Heart left ventricle (tissue), 13 donors: ENCODE measurements around the gene ISOC1.

Experiments used
- CTCF ChIP-seq, 12 donors: fragments of 200-600 bp; sonication (generic) in 4 of 12; IDR thresholded peaks; one replicate each; pipeline versions ENCODE4 v1.5.0 to v1.8.0; 2018 to 2022; ENCODE audit warnings: antibody characterized with exemption in 12 of 12, mild to moderate bottlenecking in 5 of 12
- POLR2A ChIP-seq, 2 donors: fragments of 450-650 bp; IDR thresholded peaks; one replicate each; pipeline ENCODE4 v1.6.1; 2017; ENCODE audit warnings: antibody characterized with exemption in 2 of 2, mild to moderate bottlenecking in 2 of 2, moderate library complexity in 2 of 2
- donor health status: ischemic (EF 13 %, LVEDD 7.1; RV severe dilation, severe dysfunction).
- donor health status: DM: no; HTN: yes; CAD: no.
- donor health status: DM: no; HTN: no; CAD: no.
- donor health status: ischemic (EF 25% LVEDD 6.9; RV normal size, moderate dysfunction).
- donor health status: ischemic (EF 25% LVEDD 5.7; RV mildly dilated, moderate dysfunction).
- donor health status: ischemic (EF 35%, LVEDD 5.7; RV mildly dilated, moderate dysfunction).
- donor health status: nonischemic (EF 11% LVEDD 7.7; RV severe dilation, severe dysfunction).
- donor health status: DM: yes; HTN: yes; CAD: no.
- donor health status: PGD.
- donor health status: ischemic (EF 29% LVEDD 5.4; RV normal size, mild dysfunction).
- donor health status: nonischemic (EF 23%, LVEDD 6.1; RV moderate dilation, normal function).

- TF ChIP-seq POLR2A (IDR thresholded peaks at IDR 0.05) (no peak), CTCF (IDR thresholded peaks at IDR 0.05) (no peak)
These were observed 47.1 kb downstream of the ISOC1 start for GRCh38 chr5:129141696-129142095.
